Urinary bladder (tissue), 4 donors: Measurements from ENCODE around the gene ZNF587. TPM values are rescaled to one million over a fixed set of nuclear protein-coding genes. Genes with fewer than 3 reads are reported as not detected.
"Not testable (repeated sequence)": the region's sequence is repeated elsewhere in the genome, so short reads cannot be mapped to it uniquely, and the experiment has no call there.

Experiments used
- DNase-seq: peaks from one replicate; pipeline ENCODE4 v3.0.0-alpha.2; 2015; ENCODE audit errors: extremely low spot score
- H3K27ac ChIP-seq: one replicate; pipeline ENCODE4 v1.5.1; 2013; ENCODE audit warnings: low read depth, mild to moderate bottlenecking, moderate library complexity
- H3K36me3 ChIP-seq: one replicate; pipeline ENCODE4 v1.6.1; 2013; ENCODE audit warnings: mild to moderate bottlenecking, moderate library complexity; ENCODE audit not compliant: insufficient read depth
- H3K4me1 ChIP-seq: one replicate; pipeline ENCODE4 v1.6.1; 2013; ENCODE audit warnings: mild to moderate bottlenecking, moderate library complexity; ENCODE audit not compliant: insufficient read depth
- H3K4me3 ChIP-seq: one replicate; pipeline ENCODE4 v1.5.1; 2013; ENCODE audit warnings: low read depth, low read length
- WGBS: extraction: QIAGEN DNeasy Blood & Tissue Kit; methylation state at CpG from one replicate; pipeline ENCODE4 v1.1.7; 2013; 5-methylcytosine and 5-hydroxymethylcytosine counted together
- polyA plus RNA-seq: library from polyadenylated mRNA; stranded (reverse); fragments of 200-250 nt; gene quantifications from one replicate; pipeline ENCODE4 v1.2.3, GENCODE V29; 2013
- total RNA-seq: library from RNA; depleted of rRNA; stranded (reverse); fragments of >200 nt; gene quantifications from one replicate; pipeline ENCODE4 v1.2.3, GENCODE V29; 2014
- donor health status: healthy with polysubstance abuse.
- donor health status: healthy.

ZNF587 gene
- total and polyA plus RNA-seq, 2 donors: 7.5 to 45.4 TPM

DNA sequence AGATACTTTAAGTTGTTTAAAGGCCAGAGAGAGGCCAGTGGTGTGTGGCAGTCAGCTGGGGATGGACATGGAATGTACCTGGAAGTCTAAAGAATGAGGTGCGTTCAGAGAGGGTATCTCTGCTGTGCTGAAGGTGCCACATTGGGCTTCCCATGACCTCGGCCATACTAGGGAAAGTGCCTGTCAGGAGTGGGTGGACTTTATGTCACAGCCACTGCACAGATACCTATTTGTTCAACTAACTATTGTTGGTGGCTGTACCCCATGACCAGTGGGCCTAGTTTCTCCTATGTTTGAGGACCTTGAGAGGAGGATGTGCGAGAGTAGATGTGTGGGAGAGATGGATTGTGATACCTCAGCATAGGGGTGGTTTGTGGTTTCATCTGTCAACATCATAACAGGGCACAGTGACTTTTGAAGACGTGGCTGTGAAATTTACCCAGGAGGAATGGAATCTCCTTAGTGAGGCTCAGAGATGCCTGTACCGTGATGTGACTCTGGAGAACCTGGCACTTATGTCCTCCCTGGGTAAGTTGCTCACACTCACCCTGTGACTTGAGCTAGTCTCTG is 11.0 kb upstream of the ZNF587 start:
- DNase-seq, H3K4me3 ChIP-seq, H3K27ac ChIP-seq, H3K4me1 ChIP-seq, H3K36me3 ChIP-seq: not testable (repeated sequence)
- 92% methylated on average over 5 of the region's 5 CpGs for WGBS

DNA sequence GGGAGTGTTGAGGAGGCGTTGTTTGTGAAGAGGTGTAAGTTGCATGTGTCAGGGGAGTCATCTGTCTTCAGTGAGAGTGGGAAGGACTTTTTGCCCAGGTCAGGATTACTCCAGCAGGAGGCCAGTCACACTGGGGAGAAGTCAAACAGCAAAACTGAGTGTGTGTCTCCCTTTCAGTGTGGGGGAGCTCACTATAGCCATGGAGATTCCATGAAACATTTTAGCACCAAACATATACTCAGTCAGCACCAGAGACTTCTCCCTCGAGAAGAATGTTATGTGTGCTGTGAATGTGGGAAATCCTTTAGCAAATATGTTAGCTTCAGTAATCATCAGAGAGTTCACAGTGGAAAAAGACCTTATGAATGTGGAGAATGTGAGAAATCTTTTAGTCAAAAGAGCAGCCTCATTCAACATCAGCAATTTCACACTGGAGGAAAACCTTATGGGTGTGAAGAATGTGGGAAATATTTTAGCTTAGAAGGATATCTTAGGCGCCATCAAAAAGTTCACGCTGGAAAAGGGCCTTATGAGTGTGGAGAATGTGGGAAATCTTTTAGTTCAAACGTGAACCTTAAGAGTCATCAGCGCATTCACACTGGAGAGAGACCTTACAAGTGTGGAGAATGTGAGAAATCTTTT is 8.4 kb upstream of the ZNF587 start:
- DNase-seq: no peak
- no peaks in the 10 kb centered on the region for H3K36me3 ChIP-seq
- H3K4me1 ChIP-seq: no peaks in the 10 kb centered on the region
- H3K4me3 ChIP-seq: no peak overlapping the region
- WGBS: 80% methylated on average over 6 of the region's 6 CpGs
- no peak overlapping the region for H3K27ac ChIP-seq

DNA sequence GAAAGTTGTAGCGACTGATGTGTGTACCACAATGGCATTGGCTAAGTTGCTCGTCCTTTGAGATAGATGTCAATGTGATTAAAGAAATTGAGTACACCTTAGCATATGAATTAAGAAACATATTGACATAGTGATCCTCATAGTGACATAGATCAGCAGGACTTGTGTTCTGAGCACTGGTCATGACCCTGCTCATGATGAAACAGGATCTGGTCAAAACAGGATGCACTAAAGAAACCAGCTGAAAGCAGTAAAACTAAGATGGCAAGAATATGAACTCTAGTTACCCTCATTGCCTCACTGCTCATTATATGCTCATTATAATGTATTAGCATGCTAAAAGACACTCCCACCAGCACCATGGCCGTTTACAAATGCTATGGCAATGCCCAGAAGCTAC is 2.5 kb upstream of the ZNF587 start:
- H3K36me3 ChIP-seq, DNase-seq: not testable (repeated sequence)

GRCh38 chr19:57849162-57849665 is 445 bp upstream of the ZNF587 start:
- H3K4me3 ChIP-seq, H3K36me3 ChIP-seq, H3K27ac ChIP-seq, DNase-seq, H3K4me1 ChIP-seq: not testable (repeated sequence)
- WGBS: 79% methylated on average over 2 of the region's 2 CpGs

More for the DNA sequence above, 2.5 kb upstream of the ZNF587 start:
- not testable (repeated sequence) for H3K4me1 ChIP-seq, H3K27ac ChIP-seq, H3K4me3 ChIP-seq
- 76% methylated on average over 3 of the region's 3 CpGs for WGBS

DNA sequence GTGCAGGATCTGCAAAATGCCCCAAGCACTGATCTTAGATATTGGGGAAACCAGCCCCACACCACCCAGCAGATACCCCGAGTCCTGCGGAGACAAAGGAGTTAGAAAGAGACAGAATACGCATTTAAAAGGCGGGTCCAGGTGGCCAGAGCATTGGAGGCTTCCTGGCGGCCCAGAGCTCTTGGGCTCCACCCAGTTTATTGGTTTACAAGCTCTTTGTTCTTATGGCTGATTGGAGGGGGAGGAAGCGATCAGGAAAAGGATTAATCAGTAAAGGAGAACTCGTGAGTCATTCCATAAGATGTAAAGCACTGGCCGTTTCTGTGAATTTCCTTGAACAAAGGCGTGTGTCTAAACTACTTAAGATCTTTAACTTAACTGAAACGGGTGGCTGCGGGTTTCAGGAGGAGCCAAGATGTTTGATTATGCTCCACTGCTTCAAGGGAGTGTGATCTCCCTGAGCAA is 926 bp downstream of the ZNF587 start:
- no peak overlapping the region for H3K27ac ChIP-seq
- peak overlapping the region; percentile 70 for H3K4me3 ChIP-seq
- no peaks in the 10 kb centered on the region for H3K4me1 ChIP-seq
- WGBS: 7% methylated on average over 11 of the region's 11 CpGs
- no peaks in the 10 kb centered on the region for H3K36me3 ChIP-seq
- DNase-seq: peak; percentile 64

DNA sequence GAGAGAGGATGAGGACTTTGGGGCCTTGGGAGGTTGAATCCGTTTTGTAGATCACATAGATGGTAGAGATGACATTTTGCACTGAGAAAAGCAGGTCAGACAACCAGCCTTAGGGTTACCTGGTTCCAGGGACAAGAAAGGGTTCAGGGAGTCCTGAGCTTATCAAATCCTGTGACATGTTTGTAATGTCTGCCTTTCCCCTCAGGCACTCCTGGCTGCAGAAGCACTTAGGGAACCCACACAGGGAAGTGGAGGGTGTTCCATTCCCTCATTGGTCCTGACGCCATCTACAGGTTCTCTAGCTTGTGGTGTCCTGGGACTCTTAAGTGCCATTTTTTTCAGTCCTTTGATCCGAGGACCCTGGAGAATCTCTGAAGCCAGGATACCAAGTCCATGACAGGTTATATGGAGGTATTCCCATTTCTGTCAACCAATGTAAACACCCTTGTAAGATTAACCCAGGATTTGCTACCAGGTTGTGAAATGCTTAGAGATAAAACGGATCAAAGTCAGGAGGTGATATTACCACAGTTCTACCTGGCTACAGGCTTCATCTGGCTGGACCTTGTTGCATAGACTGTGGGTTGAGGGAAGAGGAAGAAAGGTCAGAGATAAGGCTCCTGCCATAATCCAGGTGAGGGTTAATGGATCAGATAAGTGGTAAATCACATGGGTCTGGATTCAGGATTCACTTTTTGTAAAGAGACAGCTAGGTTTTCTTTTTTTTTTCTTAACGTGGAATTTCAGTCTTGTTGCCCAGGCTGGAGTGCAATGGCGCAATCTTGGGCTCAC is 2.3 kb downstream of the ZNF587 start:
- not testable (repeated sequence) for H3K27ac ChIP-seq, DNase-seq, H3K4me1 ChIP-seq, H3K4me3 ChIP-seq, H3K36me3 ChIP-seq
- WGBS: 88% methylated on average over 5 of the region's 6 CpGs

DNA sequence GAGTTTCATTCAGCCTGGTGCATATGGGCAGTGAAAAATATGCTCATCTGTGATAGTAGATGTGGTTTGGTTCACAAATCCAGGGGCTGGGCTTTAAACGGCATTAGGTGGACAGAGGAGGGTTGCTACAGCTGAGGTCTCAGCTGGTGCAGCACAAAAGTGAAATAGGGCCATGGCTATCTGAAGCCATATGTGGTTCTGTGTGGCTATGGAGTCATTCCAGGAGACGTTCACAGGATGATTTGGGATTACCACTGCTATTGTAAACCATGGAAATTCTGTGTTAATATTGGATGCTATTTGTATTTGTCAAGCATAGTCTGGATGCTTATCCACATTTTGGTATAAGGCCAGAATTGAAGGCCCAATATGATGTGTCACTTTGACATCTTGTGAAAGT is 4.5 kb downstream of the ZNF587 start:
- WGBS: 78% methylated on average over 2 of the region's 2 CpGs
- H3K27ac ChIP-seq: not testable (repeated sequence)

GRCh38 chr19:57862351-57862750 is 12.7 kb downstream of the ZNF587 start:
- H3K4me3 ChIP-seq, H3K27ac ChIP-seq, H3K4me1 ChIP-seq, DNase-seq: not testable (repeated sequence)
- 93% methylated on average over 3 of the region's 3 CpGs for WGBS
- peaks cover 19% of the 10 kb centered on the region for H3K36me3 ChIP-seq

More for the DNA sequence above, 4.5 kb downstream of the ZNF587 start:
- H3K36me3 ChIP-seq, DNase-seq, H3K4me1 ChIP-seq, H3K4me3 ChIP-seq: not testable (repeated sequence)

GRCh38 chr19:57867868-57868492 is 18.3 kb downstream of the ZNF587 start:
- Histone ChIP-seq H3K36me3 (peaks cover 10% of the 10 kb centered on the region), H3K4me3 (no peak overlapping the region), H3K27ac (no peak overlapping the region), H3K4me1 (no peaks in the 10 kb centered on the region)
- 98% methylated on average over 7 of the region's 7 CpGs for WGBS
- DNase-seq: no peak

DNA sequence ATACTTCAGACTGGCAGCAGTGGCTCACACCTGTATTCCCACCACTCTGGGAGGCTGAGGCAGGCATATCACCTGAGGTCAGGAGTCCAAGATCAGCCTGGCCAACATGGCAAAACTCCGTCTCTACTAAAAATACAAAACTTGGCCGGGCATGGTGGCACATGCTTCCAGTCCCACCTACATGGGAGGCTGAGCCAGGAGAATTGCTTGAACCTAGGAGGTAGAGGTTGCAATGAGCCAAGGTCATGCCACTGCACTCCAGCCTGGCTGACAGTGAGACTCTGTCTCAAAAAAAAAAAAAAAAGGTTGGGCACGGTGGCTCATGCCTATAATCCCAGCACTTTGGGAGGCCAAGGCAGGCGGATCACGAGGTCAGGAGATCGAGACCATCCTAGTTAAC is 20.0 kb downstream of the ZNF587 start:
- H3K4me1 ChIP-seq, H3K36me3 ChIP-seq, H3K4me3 ChIP-seq, H3K27ac ChIP-seq, DNase-seq: not testable (repeated sequence)
- 93% methylated on average over 6 of the region's 6 CpGs for WGBS

DNA sequence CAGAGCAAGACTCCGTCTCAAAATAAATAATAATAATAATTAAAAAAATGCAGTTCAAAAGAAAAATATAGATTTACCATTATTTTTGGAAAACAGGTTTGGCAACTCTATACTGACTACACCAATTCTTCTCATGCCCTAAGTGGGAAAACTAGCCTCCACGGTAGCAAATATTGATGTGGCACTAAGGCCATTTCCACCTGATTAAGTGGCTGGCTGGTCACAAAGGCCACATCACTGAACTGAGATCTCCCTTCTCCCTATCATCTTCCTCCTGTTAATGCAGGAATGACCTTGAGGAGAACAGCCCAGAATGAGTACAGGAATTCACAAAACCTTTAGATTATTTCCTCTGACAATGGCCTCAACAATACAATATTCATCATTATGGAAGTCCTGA is 20.6 kb downstream of the ZNF587 start:
- 93% methylated on average over 2 of the region's 2 CpGs for WGBS
- no peak overlapping the region for H3K27ac ChIP-seq
- H3K36me3 ChIP-seq: peaks cover 8% of the 10 kb centered on the region
- no peak overlapping the region for H3K4me3 ChIP-seq
- DNase-seq: no peak
- H3K4me1 ChIP-seq: no peaks in the 10 kb centered on the region

GRCh38 chr19:57872450-57872849 is 22.8 kb downstream of the ZNF587 start:
- H3K4me3 ChIP-seq: no peak overlapping the region
- DNase-seq: no peak
- H3K36me3 ChIP-seq: peaks cover 2% of the 10 kb centered on the region
- H3K4me1 ChIP-seq: no peaks in the 10 kb centered on the region
- H3K27ac ChIP-seq: no peak overlapping the region

DNA sequence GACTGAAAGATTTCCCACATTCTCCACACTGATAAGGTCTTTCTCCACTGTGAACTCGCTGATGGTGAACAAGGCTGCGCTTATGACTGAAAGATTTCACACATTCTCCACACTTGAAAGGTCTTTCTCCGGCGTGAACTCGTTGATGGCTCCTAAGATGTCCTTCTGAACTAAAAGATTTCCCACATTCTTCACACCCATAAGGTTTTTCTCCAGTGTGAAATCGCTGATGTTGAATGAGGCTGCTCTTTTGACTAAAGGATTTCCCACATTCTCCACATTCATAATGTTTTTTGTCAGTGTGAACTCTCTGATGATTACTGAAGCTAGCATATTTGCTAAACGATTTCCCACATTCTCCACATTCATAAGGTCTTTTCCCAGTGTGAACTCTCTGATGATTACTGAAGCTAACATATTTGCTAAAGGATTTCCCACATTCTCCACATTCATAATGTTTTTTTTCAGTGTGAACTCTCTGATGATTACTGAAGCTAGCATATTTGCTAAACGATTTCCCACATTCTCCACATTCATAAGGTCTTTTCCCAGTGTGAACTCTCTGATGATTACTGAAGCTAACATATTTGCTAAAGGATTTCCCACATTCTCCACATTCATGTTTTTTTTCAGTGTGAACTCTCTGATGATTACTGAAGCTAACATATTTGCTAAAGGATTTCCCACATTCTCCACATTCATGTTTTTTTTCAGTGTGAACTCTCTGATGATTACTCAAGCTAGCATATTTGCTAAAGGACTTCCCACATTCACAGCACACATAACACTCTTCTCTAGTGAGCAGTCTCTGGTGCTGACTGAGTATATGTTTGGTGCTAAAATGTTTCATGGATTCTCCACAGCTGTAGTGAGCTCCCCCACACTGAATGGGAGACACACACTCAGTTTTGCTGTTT is 24.5 kb downstream of the ZNF587 start:
- not testable (repeated sequence) for H3K4me1 ChIP-seq
- 95% methylated on average over 8 of the region's 8 CpGs for WGBS

More for the DNA sequence above, 24.5 kb downstream of the ZNF587 start:
- not testable (repeated sequence) for DNase-seq, H3K36me3 ChIP-seq, H3K4me3 ChIP-seq, H3K27ac ChIP-seq
